GM19023 (cell line): ENCODE results near the gene SARS1.
"Not testable (repeated sequence)": the region's sequence is repeated elsewhere in the genome, so short reads cannot be mapped to it uniquely, and the experiment has no call there.

ENCODE experiments used
- ATAC-seq: cut with Tn5 transposase; IDR thresholded peaks from one replicate; pipeline ENCODE4 v1.9.1; 2021; ENCODE audit warnings: mild to moderate bottlenecking, moderate library complexity; ENCODE audit not compliant: unreplicated experiment

Gene SARS1

DNA sequence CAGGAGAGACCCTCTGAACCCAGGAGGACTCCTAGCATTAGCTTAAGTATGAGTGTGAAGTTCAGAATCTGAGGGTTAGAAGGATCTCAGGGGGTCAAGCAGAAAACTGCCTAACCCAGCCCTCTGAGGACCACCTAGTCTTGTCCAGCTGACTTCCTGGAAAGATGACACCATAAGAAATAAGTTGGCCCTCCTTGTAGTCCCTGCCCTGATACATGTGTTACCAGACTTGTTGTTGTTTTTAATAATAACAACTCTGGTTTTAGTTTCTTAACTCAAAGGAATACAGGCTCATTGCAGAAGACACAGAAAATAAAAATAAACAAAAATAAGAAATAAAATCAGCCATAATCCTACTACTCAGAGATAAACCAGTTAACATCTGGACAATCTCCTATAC lies 21.8 kb upstream of the SARS1 start:
- no peak for ATAC-seq

- no peak for ATAC-seq
These were observed 21.3 kb upstream of the SARS1 start for GRCh38 chr1:109192433-109192832.

DNA sequence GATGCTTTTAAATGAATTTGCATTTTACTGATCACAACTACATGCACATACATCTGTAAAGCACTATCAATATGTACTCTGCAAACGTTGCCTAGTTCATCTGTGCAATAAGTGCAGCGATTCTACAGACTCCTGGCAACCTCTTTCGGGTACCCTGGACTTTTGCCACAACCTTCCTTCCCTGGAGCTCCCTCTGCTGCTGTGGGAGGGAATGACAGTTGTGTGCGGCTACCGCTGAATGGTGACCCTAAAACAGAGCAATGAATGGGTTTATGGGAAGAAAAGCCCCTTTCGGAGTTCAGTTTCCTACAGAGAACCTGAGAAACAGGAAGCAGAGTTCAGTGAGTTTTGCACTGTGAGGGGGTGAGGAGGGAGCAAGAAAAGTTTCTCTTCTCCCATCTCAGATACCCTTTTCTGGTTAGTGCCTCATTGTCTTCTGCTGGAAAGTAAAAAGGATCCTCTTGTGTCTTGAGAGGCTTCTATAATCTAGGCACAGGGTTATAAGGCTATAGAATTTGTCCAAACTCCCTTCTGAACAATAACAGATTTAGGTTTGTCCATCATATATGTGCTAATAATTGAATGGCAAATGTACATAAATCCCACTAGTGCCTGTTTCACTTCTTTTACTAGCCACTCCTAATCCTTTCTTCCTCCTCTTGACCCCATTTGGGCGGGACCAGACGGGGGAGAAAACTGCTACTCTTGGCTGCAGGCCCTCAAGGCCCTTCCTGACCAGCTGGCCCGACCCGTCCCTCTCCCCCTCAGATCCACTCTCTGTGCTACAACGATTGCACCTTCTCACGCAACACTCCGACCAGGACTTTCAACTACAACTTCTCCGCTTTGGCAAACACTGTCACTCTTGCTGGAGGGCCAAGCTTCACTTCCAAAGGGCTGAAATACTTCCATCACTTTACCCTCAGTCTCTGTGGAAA lies 19.8 kb upstream of the SARS1 start:
- ATAC-seq: no peak

DNA sequence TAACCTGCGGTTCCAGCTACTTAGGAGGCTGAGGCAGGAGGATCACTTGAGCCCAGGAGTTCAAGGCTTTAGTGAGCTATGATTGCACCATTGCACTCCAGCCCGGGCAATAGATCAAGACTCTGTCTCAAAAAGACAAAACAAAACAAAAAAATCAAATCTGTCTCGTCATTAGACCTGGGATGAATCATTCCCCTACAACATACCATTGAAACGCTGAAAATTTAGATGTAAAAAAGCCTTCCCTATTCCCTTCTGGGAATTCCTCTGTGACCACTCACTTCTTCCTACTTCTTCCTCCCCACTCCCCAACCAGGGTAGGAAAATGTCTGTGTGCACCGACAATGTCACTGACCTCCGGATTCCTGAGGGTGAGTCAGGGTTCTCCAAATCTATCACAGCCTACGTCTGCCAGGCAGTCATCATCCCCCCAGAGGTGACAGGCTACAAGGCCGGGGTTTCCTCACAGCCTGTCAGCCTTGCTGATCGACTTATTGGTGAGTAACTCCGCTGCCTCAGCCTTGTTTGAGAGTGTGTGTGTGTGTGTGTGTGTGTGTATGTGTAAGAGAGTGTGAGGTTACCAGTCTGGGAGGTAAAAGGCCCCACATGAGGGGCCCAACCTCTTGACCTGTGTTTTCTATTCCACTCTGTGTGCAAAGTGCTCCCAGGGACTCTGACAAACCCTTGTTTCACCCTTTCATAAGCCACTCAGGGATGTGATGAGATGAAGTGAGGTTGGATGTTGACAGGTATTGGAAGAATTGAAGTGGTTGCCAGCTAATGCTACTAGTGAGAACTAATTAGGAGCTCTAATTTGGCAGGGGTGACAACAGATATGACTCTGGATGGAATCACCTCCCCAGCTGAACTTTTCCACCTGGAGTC lies 16.3 kb upstream of the SARS1 start:
- ATAC-seq: no peak

GRCh38 chr1:109198043-109198695 lies 15.5 kb upstream of the SARS1 start:
- ATAC-seq: no peak

- no peak for ATAC-seq
These were observed 15.0 kb upstream of the SARS1 start for GRCh38 chr1:109198745-109199144.

- no peak for ATAC-seq
These were observed 14.0 kb upstream of the SARS1 start for GRCh38 chr1:109199710-109200109.

DNA sequence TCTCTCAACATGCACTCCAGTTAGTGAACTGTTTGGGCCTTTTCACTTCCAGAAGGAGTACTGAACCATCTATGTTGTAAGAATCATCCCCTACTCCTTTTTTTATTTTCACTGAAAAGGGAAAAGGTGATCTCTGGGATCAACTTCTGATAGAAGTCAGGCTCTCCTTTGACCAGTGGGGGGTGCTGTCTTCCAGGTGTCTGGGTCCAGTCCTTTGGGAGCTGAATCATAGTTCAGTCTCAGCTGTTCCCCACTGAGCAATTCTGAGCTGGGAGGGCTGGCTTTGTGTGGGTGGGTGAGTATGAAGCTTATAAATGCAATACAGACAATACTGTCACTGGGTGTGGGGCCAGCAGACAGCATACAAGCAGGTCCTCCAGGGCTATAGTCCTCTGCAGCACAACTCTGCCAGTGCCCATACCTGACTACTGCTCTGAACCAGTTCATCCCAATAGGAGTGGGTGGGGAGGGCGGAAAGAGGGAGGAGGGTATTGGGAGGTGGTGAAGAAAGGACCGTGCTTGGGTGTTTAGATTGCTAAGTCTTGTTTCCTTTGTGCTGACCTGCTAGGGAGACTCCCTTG lies 12.5 kb upstream of the SARS1 start:
- ATAC-seq: no peak

GRCh38 chr1:109204484-109204883 lies 9.2 kb upstream of the SARS1 start:
- no peak for ATAC-seq

- no peak for ATAC-seq
These were observed 7.4 kb upstream of the SARS1 start for GRCh38 chr1:109206339-109206738.

DNA sequence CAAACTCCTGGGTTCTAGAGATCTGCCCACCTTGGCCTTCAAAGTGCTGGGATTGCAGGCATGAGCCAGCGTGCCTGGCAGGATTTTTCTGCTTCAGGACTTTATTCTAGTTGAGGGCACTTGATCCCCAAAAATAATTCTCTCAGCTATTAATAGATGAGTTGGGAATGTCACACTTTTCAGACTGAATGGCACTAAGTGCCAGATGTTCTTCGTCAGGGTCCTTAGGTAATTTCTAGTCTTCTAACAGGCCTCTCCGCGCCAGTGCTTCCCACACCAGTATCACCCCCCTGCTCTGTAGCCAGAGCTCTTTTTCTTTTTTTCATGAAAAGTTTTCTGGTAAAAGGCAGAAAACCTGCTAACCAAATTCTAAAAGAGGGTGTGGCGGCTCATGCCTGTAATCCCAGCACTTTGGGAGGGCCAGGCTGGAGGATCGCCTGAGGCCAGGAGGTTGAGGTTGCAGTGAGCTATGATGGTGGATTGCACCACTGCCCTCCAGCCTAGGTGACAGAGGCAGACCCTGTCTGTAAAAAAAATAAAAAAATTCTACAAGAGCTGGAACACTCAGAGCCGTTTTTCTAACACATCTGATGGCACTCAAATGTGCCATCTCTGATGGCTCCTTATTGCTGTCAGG lies 6.1 kb upstream of the SARS1 start:
- ATAC-seq: no peak

DNA sequence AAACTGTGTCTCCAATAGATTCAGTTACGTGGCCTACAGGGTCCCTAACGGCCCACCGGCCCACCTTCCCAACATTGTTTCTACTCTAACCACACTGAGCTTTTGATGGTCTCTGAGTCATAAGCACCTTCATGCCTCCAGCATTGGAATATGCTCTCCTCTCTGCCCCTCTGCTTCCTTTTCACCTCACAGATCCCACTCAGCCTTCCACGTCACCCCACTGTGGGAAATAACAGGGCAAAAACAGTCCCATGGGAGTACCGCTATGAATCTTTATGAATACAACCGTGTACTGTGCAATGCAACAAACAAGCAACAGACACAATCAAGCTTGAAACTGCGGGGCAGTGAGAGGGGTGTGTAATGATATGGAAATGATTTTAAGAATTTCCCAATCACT lies 5.3 kb upstream of the SARS1 start:
- ATAC-seq: no peak

GRCh38 chr1:109208836-109209463 lies 4.8 kb upstream of the SARS1 start:
- ATAC-seq: no peak

DNA sequence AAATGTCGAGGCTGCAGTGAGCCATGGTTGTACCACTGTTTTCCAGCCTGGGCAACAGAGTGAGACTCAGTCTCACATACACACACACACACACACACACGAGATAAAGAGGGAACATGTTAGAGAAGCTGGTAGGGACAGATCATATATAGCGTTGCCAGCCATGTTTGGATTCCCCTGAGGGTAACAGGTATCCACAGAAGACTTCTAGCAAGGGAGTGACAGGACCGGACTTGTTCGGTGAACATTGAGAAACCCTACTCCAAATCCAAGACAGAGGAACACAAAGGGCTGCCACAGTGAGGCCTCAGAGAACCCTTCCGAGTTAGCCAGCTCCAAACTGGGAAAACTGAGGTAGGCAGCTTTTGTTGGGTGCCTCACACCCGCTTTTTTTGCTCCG lies 3.7 kb upstream of the SARS1 start:
- no peak for ATAC-seq

GRCh38 chr1:109213345-109213823 lies 334 bp upstream of the SARS1 start:
- ATAC-seq: no peak

DNA sequence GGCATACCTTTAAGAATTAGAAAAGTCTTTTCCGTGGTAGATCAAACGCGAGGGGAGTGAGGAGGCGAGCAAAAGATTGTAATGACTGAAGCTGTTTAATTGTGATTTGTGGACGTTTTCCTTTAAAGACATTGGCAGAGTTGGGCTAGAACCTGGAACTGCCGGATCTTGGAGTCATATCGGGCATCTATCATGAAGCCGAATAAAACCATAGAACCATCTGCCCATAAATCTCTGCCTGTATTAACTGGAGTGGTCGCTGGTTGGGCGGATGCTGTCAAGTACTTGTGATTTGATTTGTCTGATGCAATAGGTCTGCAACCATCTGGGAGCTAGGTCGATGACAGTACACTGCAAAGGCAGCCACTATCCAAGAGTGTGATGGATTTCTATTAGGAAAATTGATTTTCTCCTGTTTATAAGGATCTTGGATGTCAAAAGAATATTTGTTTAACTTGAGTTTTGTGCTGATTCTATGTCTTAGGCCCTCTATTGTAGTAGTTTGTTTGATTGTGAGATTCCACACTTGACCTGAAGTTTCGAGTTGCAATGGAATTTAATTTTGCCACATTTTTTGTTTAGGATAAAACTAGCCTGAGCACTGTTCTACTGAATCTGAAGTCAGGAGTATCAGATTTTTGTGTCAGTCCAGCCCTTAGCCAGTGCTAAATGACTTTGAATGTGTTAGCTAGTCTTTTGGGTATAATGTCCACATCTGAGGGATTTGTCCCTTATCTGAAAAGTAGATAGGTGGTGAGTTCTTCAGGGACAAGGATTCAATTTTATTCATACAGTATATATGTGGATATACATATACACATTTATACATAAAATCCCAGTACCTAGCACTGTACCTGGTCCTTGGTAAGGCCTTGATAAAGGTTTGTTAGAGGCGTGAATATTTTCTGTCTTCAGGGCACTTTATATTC lies 1.2 kb downstream of the SARS1 start:
- no peak for ATAC-seq

GRCh38 chr1:109216662-109217061 lies 2.9 kb downstream of the SARS1 start:
- no peak for ATAC-seq

- no peak for ATAC-seq
These were observed 4.8 kb downstream of the SARS1 start for GRCh38 chr1:109218516-109218915.

- not testable (repeated sequence) for ATAC-seq
These were observed 7.5 kb downstream of the SARS1 start for GRCh38 chr1:109221201-109221600.
